ENCODE data around the gene C1orf116. TPM values are rescaled to one million over a fixed set of nuclear protein-coding genes. Genes with fewer than 3 reads are reported as not detected.

C1orf116 gene
- total RNA-seq, 4 donors from 2014 or later: 25.7 to 41.2 (median 29.2) TPM

DNA sequence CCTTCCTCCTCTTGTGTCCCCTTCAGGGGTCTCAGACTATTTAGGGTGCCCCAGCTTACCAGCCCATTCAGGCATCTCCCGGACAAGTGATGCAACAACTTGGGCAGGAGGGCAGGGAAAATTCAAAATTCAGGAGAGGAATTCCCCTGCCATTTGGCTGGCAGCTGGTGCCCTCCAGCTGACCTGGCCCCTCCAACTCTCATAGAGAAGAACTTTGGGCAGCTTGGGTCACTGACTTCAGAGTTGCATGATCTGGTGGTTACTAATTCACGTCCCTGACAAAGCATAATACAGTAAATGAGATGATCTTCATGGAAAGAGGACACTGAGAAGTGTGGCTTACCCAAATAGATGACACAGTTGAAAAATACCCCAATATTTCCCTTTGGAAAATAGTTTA, 62.1 kb downstream of the C1orf116 start, which contains the start of gene FCAMR:
TSS of gene FCAMR (minus strand) at position 15 of the 400 bp plus-strand sequence. CDS start 335 bp downstream, outside the sequence.
- H3K36me3 ChIP-seq: no peaks in the 10 kb centered on the region
- H3K9me3 ChIP-seq: no peaks in the 10 kb centered on the region
- 71 to 78% methylated on average over 1 to 2 of the region's 2 CpGs for WGBS, 2 donors (ENCODE audit: low coverage in 1 of 2)
- intact Hi-C loops (cut with DNase I; ENCODE audit: low total_unique reads) (no loop called here), in situ Hi-C loops (cut with MboI; ENCODE audit: low pct_ligation_motif_present in 1 of 4, low pct_unique_long_range_greater_than_20kb in 1 of 4, low sequenced_read_pairs in 3 of 4) (no loop called here)
- no peak within 1 kb of the TSS for H3K4me3 ChIP-seq
- peaks cover 17 to 81% (median 53%) of the 10 kb centered on the region in 4 donors for H3K4me1 ChIP-seq
- no peaks in the 10 kb centered on the region for H3K27me3 ChIP-seq
- H3K27ac ChIP-seq: peak within 1 kb of the TSS; percentile 77 to 83 (median 81)
- no peak for DNase-seq
- TF ChIP-seq POLR2AphosphoS5 (IDR thresholded peaks at IDR 0.05): no peak
- TF ChIP-seq, protein P1, sequence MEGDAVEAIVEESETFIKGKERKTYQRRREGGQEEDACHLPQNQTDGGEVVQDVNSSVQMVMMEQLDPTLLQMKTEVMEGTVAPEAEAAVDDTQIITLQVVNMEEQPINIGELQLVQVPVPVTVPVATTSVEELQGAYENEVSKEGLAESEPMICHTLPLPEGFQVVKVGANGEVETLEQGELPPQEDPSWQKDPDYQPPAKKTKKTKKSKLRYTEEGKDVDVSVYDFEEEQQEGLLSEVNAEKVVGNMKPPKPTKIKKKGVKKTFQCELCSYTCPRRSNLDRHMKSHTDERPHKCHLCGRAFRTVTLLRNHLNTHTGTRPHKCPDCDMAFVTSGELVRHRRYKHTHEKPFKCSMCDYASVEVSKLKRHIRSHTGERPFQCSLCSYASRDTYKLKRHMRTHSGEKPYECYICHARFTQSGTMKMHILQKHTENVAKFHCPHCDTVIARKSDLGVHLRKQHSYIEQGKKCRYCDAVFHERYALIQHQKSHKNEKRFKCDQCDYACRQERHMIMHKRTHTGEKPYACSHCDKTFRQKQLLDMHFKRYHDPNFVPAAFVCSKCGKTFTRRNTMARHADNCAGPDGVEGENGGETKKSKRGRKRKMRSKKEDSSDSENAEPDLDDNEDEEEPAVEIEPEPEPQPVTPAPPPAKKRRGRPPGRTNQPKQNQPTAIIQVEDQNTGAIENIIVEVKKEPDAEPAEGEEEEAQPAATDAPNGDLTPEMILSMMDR (IDR thresholded peaks at IDR 0.05): no peak
- no peak for TF ChIP-seq POLR2A (IDR thresholded peaks at IDR 0.05)
- no peak for TF ChIP-seq EP300 (IDR thresholded peaks at IDR 0.05; ENCODE audit: low read depth)

DNA sequence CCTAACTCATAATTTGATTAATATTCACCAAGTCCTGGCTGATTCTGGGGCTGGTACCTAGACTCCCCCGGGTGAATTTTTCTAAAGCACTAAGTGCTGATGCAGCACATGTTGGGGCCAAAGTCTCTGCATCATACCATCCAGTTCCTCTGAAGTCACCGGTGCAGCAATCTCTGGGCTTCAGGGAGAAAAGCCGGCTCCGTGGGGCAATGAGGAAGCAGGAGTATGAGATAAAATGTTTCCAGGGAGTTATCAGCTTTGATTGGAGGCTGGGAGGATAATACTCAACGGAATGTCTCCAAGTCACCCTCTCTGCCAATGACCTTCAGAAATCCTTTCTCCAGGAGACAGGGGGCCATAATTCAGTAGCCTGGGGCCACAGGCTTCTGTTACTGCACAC, 63.5 kb downstream of the C1orf116 start:
- TF ChIP-seq, protein P1 (IDR thresholded peaks at IDR 0.05): no peak
- TF ChIP-seq POLR2AphosphoS5 (IDR thresholded peaks at IDR 0.05): peak in 2 of 3 donors; percentile 33 to 58
- H3K27me3 ChIP-seq: no peaks in the 10 kb centered on the region
- intact Hi-C loops (cut with DNase I; ENCODE audit: low total_unique reads) (no loop called here), in situ Hi-C loops (cut with MboI; ENCODE audit: low pct_ligation_motif_present in 1 of 4, low pct_unique_long_range_greater_than_20kb in 1 of 4, low sequenced_read_pairs in 3 of 4) (no loop called here)
- peaks cover 17 to 73% (median 58%) of the 10 kb centered on the region in 4 donors for H3K4me1 ChIP-seq
- no peaks in the 10 kb centered on the region for H3K9me3 ChIP-seq
- H3K27ac ChIP-seq: peak overlapping the region; percentile 77 to 83 (median 81)
- 69% methylated on average over 5 of the region's 5 CpGs; no CpG with 5 or more reads in 1 of the 2 donors for WGBS, 2 donors (ENCODE audit: low coverage in 1 of 2)
- H3K4me3 ChIP-seq: no peak overlapping the region
- H3K36me3 ChIP-seq: no peaks in the 10 kb centered on the region
- DNase-seq: peak; percentile 82

Other genes starting within 250 kb of the C1orf116 start
- gene IL20, start 167.1 kb downstream of the C1orf116 start, total RNA-seq: not detected
- gene IL24, start 135.3 kb downstream of the C1orf116 start, total RNA-seq: not detected
- 10 to 100 TPM in 2 of 4 donors, 1 to 10 TPM in 1, under 1 TPM in 1; 1.00 to 51.6 (median 15.9) TPM for gene FCMR, start 110.8 kb downstream of the C1orf116 start, total RNA-seq
- over 10,000 TPM in 1 of 4 donors, 1,000 to 10,000 TPM in 3; 3,370 to 10,796 (median 6,659) TPM for gene PIGR, start 86.3 kb downstream of the C1orf116 start, total RNA-seq
- 1 to 10 TPM in 1 of 4 donors, under 1 TPM in 2, not detected in 1; 0.37 to 2.4 (median 0.64) TPM for gene FCAMR, start 62.3 kb downstream of the C1orf116 start, total RNA-seq
- gene YOD1, start 18.5 kb upstream of the C1orf116 start, total RNA-seq: 10 to 100 TPM in 2 of 4 donors, 1 to 10 TPM in 2; 9.0 to 17.5 (median 12.0) TPM
- 100 to 1,000 TPM in 1 of 4 donors, 10 to 100 TPM in 3; 84.2 to 155 (median 91.1) TPM for gene PFKFB2, start 20.5 kb upstream of the C1orf116 start, total RNA-seq
- 10 to 100 TPM in 1 of 4 donors, 1 to 10 TPM in 2, not detected in 1; 3.7 to 16.8 (median 9.8) TPM for gene C4BPB, start 56.1 kb upstream of the C1orf116 start, total RNA-seq
- gene C4BPA, start 71.5 kb upstream of the C1orf116 start, total RNA-seq: 1 to 10 TPM in 3 of 4 donors, not detected in 1; 2.2 to 4.4 (median 2.5) TPM